Upper lobe of left lung (tissue), 4 donors: ENCODE data around the gene SMYD3.

Source experiments
- EP300 ChIP-seq, 4 donors: sonication (generic); formaldehyde crosslinking; IDR thresholded peaks; one replicate each; pipeline ENCODE4 v1.5.1; 2017; ENCODE audit warnings: antibody characterized with exemption in 4 of 4, control low read depth in 2 of 4
- TF ChIP-seq, protein P1 (sequence below), 6 experiments: fragments of 450-650 bp in 4 of 6; fragments of 200-600 bp in 2 of 6; sonication (generic) in 2 of 6; IDR thresholded peaks; one replicate each; pipeline ENCODE4 v1.5.1; 2016 to 2019; ENCODE audit warnings: antibody characterized with exemption in 6 of 6

GRCh38 chr1:245875581-245876261 lies 631.4 kb downstream of the SMYD3 start:
- TF ChIP-seq, protein P1, sequence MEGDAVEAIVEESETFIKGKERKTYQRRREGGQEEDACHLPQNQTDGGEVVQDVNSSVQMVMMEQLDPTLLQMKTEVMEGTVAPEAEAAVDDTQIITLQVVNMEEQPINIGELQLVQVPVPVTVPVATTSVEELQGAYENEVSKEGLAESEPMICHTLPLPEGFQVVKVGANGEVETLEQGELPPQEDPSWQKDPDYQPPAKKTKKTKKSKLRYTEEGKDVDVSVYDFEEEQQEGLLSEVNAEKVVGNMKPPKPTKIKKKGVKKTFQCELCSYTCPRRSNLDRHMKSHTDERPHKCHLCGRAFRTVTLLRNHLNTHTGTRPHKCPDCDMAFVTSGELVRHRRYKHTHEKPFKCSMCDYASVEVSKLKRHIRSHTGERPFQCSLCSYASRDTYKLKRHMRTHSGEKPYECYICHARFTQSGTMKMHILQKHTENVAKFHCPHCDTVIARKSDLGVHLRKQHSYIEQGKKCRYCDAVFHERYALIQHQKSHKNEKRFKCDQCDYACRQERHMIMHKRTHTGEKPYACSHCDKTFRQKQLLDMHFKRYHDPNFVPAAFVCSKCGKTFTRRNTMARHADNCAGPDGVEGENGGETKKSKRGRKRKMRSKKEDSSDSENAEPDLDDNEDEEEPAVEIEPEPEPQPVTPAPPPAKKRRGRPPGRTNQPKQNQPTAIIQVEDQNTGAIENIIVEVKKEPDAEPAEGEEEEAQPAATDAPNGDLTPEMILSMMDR (IDR thresholded peaks at IDR 0.05) = no peak
- TF ChIP-seq EP300 (IDR thresholded peaks at IDR 0.05) = no peak
